ENCODE results near the gene SCARF1. TPM values are rescaled to one million over a fixed set of nuclear protein-coding genes. Genes with fewer than 3 reads are reported as not detected.

Gene SCARF1
- total RNA-seq, 4 donors from 2014 or later = 4.9 to 10.0 (median 9.1) TPM

DNA sequence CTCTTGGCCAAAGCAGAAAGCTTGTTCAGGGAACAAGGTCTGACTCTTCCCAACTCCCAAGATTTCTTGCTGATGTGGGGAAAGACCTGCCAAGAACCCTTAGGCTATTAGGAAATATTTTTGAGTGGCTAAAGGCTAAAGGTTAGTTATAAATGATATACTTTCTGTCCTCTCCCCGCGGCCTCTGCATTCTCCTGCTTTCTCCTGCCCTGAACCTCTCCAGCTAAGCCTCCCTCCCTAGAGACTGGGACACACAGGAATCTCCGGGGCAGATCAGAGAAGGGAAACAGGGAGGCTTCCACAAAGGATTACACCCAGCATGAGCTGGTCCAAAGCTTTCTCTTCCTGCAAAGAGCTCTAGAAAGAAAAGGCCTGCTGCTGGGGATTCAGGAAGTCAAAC, 19.2 kb downstream of the SCARF1 start:
- WGBS, 2 donors = 47 to 52% methylated on average over 3 of the region's 3 CpGs
- TF ChIP-seq POLR2A (IDR thresholded peaks at IDR 0.05) = no peak
- TF ChIP-seq, protein P1, sequence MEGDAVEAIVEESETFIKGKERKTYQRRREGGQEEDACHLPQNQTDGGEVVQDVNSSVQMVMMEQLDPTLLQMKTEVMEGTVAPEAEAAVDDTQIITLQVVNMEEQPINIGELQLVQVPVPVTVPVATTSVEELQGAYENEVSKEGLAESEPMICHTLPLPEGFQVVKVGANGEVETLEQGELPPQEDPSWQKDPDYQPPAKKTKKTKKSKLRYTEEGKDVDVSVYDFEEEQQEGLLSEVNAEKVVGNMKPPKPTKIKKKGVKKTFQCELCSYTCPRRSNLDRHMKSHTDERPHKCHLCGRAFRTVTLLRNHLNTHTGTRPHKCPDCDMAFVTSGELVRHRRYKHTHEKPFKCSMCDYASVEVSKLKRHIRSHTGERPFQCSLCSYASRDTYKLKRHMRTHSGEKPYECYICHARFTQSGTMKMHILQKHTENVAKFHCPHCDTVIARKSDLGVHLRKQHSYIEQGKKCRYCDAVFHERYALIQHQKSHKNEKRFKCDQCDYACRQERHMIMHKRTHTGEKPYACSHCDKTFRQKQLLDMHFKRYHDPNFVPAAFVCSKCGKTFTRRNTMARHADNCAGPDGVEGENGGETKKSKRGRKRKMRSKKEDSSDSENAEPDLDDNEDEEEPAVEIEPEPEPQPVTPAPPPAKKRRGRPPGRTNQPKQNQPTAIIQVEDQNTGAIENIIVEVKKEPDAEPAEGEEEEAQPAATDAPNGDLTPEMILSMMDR (IDR thresholded peaks at IDR 0.05) = no peak
- DNase-seq (ENCODE audit: low spot score in 2 of 2) = no peak
- intact Hi-C loops (cut with DNase I; ENCODE audit: low total_unique reads) = loop anchor here (10.0 kb wide), 1 partner anchor 262 kb away; no protein-coding TSS in a partner anchor
- H3K4me3 ChIP-seq (ENCODE audit: low read depth, poor library complexity, severe bottlenecking) = no peak overlapping the region

DNA sequence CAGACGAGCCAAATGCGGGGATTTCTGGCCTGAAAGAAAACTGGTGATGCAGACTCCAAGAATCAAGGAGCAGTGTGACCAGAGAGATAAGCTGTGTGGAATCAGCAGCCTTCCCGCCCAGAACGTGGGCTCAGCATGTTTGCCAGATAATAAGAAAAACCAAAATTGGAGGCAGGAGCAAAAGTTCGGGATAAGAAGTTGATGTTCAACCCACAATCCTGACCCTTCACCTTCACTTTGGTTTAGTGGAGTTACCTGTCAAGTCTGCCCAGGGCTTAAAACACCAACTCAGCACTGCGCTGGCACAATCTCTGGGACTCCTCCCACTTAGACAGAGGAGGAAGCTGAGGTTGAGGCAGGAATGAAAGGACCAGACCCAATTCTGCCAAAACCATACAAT, 20.0 kb downstream of the SCARF1 start:
- intact Hi-C loops (cut with DNase I; ENCODE audit: low total_unique reads) = loop anchor here (10.0 kb wide), 1 partner anchor 261 kb away; no protein-coding TSS in a partner anchor
- 82 to 86% methylated on average over 6 of the region's 6 CpGs for WGBS, 2 donors
- H3K4me3 ChIP-seq (ENCODE audit: low read depth, poor library complexity, severe bottlenecking) = no peak overlapping the region
- TF ChIP-seq, protein P1 (IDR thresholded peaks at IDR 0.05) = no peak
- TF ChIP-seq POLR2A (IDR thresholded peaks at IDR 0.05) = no peak
- no peak for DNase-seq (ENCODE audit: low spot score in 2 of 2)

DNA sequence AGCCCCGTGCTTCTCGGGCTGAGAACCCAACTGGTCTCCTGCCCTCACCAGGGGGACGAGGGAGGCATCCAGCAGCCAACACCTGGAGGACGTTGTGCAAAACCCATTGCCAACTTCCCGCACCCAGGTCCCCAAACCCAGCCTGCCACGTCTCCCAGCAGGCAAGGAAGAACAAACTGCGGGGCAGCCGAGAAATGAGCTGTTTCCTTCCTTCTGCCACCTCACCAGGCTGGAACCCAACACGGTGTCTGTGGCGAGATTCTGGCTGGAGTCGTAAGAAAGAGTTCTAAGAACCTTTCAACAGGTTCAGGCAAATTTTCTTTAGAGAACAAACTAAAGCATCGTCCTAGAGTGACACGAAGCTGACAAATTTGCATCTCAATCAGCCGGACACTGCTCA, 20.5 kb downstream of the SCARF1 start:
- intact Hi-C loops (cut with DNase I; ENCODE audit: low total_unique reads) = loop anchor here (10.0 kb wide), 1 partner anchor 260 kb away; no protein-coding TSS in a partner anchor
- no peak for DNase-seq (ENCODE audit: low spot score in 2 of 2)
- TF ChIP-seq, protein P1 (IDR thresholded peaks at IDR 0.05) = no peak
- no peak for TF ChIP-seq POLR2A (IDR thresholded peaks at IDR 0.05)
- WGBS, 2 donors = 83 to 90% methylated on average over 14 of the region's 14 CpGs
- H3K4me3 ChIP-seq (ENCODE audit: low read depth, poor library complexity, severe bottlenecking) = no peak overlapping the region

DNA sequence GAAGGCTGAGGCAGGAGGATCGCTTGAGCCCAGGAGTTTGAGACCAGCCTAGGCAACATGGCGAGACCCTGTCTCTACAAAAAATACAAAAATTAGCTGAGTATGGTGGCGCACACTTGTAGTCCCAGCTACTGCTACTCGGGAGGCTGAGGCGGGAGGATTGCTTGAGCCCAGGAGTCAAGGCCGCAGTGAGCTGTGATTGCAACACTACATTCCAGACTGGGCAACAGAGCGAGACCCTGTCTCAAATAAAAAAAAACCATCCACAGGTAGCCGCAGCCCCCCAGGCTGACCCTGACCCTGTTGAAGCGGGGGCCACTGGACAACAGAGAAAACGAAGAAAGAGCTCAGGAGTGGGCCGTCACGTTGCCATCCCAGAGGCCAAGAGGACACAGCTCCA, 20.9 kb downstream of the SCARF1 start:
- intact Hi-C loops (cut with DNase I; ENCODE audit: low total_unique reads) = loop anchor here (10.0 kb wide), 1 partner anchor 260 kb away; no protein-coding TSS in a partner anchor
- TF ChIP-seq, protein P1 (IDR thresholded peaks at IDR 0.05) = no peak
- no peak for TF ChIP-seq POLR2A (IDR thresholded peaks at IDR 0.05)
- 87 to 89% methylated on average over 12 of the region's 12 CpGs for WGBS, 2 donors
- H3K4me3 ChIP-seq (ENCODE audit: low read depth, poor library complexity, severe bottlenecking) = no peak overlapping the region
- DNase-seq (ENCODE audit: low spot score in 2 of 2) = no peak

DNA sequence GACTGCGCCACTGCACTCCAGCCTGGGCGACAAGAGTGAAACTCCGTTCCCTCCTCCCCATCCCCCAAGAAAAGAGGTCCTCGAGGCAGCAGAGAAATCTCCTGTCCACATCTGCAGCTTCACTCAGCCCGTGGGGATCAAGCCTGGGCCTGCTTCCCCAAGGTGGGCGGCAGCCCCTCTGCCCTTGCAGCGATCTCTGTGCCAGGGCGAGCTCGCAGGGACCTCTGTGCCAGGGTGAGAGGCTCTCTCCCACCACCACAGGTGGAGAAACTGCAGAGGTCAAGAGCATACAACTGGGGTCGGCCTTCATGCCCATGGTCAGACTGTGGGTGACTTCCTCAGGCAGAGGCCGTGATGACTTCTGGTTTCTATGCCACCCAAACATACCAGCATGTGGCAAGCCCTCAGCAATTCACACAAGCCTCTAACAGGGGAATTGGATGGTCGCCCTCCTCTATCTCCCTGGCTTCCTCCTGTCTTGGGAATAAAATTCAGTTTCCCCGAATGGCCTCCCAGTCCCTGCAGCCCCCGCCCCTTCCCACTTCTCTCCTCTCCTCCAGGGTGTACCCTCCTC, 22.4 kb downstream of the SCARF1 start:
- 87 to 90% methylated on average over 14 of the region's 14 CpGs for WGBS, 2 donors
- intact Hi-C loops (cut with DNase I; ENCODE audit: low total_unique reads) = loop anchor here (10.0 kb wide), 1 partner anchor 258 kb away; no protein-coding TSS in a partner anchor
- no peak for TF ChIP-seq POLR2A (IDR thresholded peaks at IDR 0.05)
- TF ChIP-seq, protein P1 (IDR thresholded peaks at IDR 0.05) = no peak
- no peak for DNase-seq (ENCODE audit: low spot score in 2 of 2)
- no peak overlapping the region for H3K4me3 ChIP-seq (ENCODE audit: low read depth, poor library complexity, severe bottlenecking)
